ENCODE results near the gene SRGAP2B.
"Not testable (repeated sequence)": the region's sequence is repeated elsewhere in the genome, so short reads cannot be mapped to it uniquely, and the experiment has no call there.

SRGAP2B gene

GRCh38 chr1:145082483-145083255, 12.5 kb downstream of the SRGAP2B start:
- H3K27ac ChIP-seq, result not testable (repeated sequence)

- H3K27ac ChIP-seq, result not testable (repeated sequence)
Observed at GRCh38 chr1:145080193-145080592, 14.9 kb downstream of the SRGAP2B start.

- not testable (repeated sequence) for H3K27ac ChIP-seq
Observed at GRCh38 chr1:145079737-145080136, 15.4 kb downstream of the SRGAP2B start.

- not testable (repeated sequence) for H3K27ac ChIP-seq
Observed at GRCh38 chr1:145078787-145079370, 16.2 kb downstream of the SRGAP2B start.

- not testable (repeated sequence) for H3K27ac ChIP-seq
Observed at GRCh38 chr1:145077872-145078786, 17.0 kb downstream of the SRGAP2B start.

GRCh38 chr1:145076877-145077276, 18.3 kb downstream of the SRGAP2B start:
- H3K27ac ChIP-seq, result not testable (repeated sequence)

GRCh38 chr1:145074021-145074559, 21.0 kb downstream of the SRGAP2B start:
- not testable (repeated sequence) for H3K27ac ChIP-seq

GRCh38 chr1:145071569-145071968, 23.6 kb downstream of the SRGAP2B start:
- H3K27ac ChIP-seq, result not testable (repeated sequence)

- not testable (repeated sequence) for H3K27ac ChIP-seq
Observed at GRCh38 chr1:145066486-145066885, 28.6 kb downstream of the SRGAP2B start.

- H3K27ac ChIP-seq, result not testable (repeated sequence)
Observed at GRCh38 chr1:145065194-145065826, 29.8 kb downstream of the SRGAP2B start.

- not testable (repeated sequence) for H3K27ac ChIP-seq
Observed at GRCh38 chr1:145063941-145064648, 31.0 kb downstream of the SRGAP2B start.

- not testable (repeated sequence) for H3K27ac ChIP-seq
Observed at GRCh38 chr1:145063285-145063684, 31.8 kb downstream of the SRGAP2B start.

- not testable (repeated sequence) for H3K27ac ChIP-seq
Observed at GRCh38 chr1:145058184-145058583, 36.9 kb downstream of the SRGAP2B start.

- not testable (repeated sequence) for H3K27ac ChIP-seq
Observed at GRCh38 chr1:145055217-145055760, 39.8 kb downstream of the SRGAP2B start.

GRCh38 chr1:145053428-145053827, 41.7 kb downstream of the SRGAP2B start:
- not testable (repeated sequence) for H3K27ac ChIP-seq

GRCh38 chr1:145052019-145052776, 42.9 kb downstream of the SRGAP2B start:
- not testable (repeated sequence) for H3K27ac ChIP-seq

GRCh38 chr1:145048181-145048856, 46.8 kb downstream of the SRGAP2B start:
- not testable (repeated sequence) for H3K27ac ChIP-seq

GRCh38 chr1:145047553-145047952, 47.6 kb downstream of the SRGAP2B start:
- H3K27ac ChIP-seq, result not testable (repeated sequence)

- H3K27ac ChIP-seq, result not testable (repeated sequence)
Observed at GRCh38 chr1:145045571-145046273, 49.4 kb downstream of the SRGAP2B start.
